ENCODE results near the gene GOLGA6L10.

GOLGA6L10 gene

DNA sequence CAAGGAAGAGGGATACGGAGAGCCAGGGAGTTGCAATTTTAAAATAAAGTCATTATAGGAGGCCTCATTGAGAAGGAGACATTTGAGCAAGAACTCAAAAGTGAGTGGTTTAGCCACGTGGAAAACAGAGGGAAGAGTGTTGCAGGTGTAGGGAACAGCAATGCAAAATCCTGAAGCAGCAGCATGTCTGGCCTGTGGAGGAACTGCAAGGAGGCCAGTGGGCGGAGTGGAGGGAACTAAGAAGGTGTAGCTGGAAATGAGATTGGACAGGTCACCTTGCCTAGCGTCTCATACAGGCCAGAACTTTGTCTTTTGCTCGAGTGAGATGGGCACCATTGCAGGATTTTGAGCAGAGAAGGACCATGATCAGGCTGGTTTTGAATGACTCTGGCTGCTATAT lies 51.7 kb downstream of the GOLGA6L10 start:
- no peak for DNase-seq

DNA sequence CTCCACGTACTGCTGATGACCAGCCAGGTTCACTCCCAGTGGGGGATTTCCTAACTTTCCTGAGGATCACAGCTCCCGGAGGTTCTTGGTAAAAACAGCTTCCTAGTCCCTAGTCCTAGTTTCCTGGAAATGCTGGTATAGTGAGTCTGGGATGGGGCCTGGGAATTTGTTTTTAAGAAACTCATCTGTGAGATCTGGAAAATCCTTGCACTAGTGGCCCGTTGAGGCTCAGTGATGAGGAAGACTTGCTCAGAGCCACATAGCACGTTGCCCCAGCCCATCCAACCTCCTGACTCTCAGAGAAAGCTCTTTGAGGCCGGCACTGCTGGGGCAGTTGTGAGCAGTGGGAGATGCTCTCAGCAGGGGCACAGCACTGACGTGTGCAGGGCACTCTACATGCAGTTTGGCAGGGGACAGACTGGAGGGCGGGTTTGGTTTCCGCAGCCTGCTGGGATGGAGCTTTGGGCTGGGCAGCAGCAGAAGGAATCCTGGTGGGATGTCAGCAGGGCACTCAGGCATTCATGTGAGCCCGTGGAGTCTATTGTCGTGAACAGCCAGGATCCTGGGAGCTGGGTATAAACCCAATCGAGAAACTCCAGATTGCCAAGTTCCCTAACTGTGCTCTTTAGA lies 55.1 kb downstream of the GOLGA6L10 start:
- DNase-seq = no peak

DNA sequence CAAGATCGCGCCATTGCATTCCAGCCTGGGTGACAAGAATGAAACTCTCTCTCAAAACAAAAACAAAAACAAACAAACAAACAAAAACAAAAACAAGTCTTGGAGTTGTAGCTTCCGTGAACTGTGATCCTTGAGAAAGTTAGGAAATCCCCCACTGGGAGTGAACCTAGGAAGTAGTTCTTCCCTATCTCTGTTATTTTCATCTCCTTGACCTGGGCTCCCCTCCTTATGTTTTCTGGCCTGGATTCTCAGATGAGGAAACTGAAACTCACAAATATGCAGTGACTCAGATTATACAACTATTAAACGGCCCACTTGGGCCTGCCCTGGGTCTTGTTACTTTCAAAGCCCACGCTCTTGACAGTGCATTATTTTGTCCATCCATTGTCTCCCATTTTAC lies 57.0 kb downstream of the GOLGA6L10 start:
- DNase-seq = no peak
